Endothelial cell of umbilical vein (primary cell): ENCODE measurements around the gene FER. TPM values are rescaled to one million over a fixed set of nuclear protein-coding genes. Genes with fewer than 3 reads are reported as not detected.

Source experiments
- BruUV-seq: library from RNA; stranded (reverse); fragments of 400-500 nt; replicated peaks from 2 replicates; lab custom pipeline; 2021; lab: Mats Ljungman, UMichigan
- CTCF ChIA-PET: fragments of 300-600, 350-600 bp; sonication (Branson Sonifier 250); formaldehyde crosslinking; loops from one replicate; lab custom pipeline; 2021; ENCODE audit warnings: antibody characterized with exemption, inconsistent platforms; lab: Charles Lee
- POLR2A ChIA-PET: fragments of 300-600, 350-600 bp; sonication (Branson Sonifier 250); formaldehyde crosslinking; loops from one replicate; lab custom pipeline; 2021; ENCODE audit warnings: antibody characterized with exemption, inconsistent platforms; lab: Charles Lee
- DNase-seq: peaks from one replicate; pipeline ENCODE4 v3.0.0-alpha.2; 2011; ENCODE audit warnings: low read depth, low spot score
- FAIRE-seq: peaks from 2 replicates; lab custom pipeline; 2011; peaks lifted over from hg19 to GRCh38; lab: Jason Lieb, UNC
- H2AFZ ChIP-seq: 2 replicates; pipeline ENCODE4 v1.6.0; 2012; ENCODE audit warnings: low read depth, low read length, control low read depth, inconsistent platforms
- H3K27ac ChIP-seq: 2 replicates; pipeline ENCODE4 v1.5.1; 2011; ENCODE audit warnings: low read depth, mild to moderate bottlenecking, control low read depth, low read length, moderate library complexity; ENCODE audit not compliant: insufficient read depth
- H3K27me3 ChIP-seq, 2 experiments: 2 replicates each; pipeline versions ENCODE4 v1.6.0 to v1.6.1; 2011; ENCODE audit warnings: low read length in 2 of 2, mixed read lengths in 1 of 2; ENCODE audit not compliant: control insufficient read depth in 2 of 2, insufficient read depth in 2 of 2
- H3K36me3 ChIP-seq, 2 experiments: 2 replicates in 1 of 2; 3 replicates in 1 of 2; pipeline ENCODE4 v1.5.1; 2011; ENCODE audit warnings: low read length in 2 of 2, mild to moderate bottlenecking in 1 of 2, moderate library complexity in 1 of 2; ENCODE audit not compliant: control insufficient read depth in 2 of 2, insufficient read depth in 2 of 2; ENCODE audit errors: extremely low read depth in 1 of 2
- H3K4me1 ChIP-seq: 3 replicates; pipeline ENCODE4 v1.5.1; 2011; ENCODE audit warnings: mild to moderate bottlenecking, low read length; ENCODE audit not compliant: control insufficient read depth, insufficient read depth; ENCODE audit errors: extremely low read depth
- H3K4me2 ChIP-seq: 2 replicates; pipeline ENCODE4 v1.6.1; 2011; ENCODE audit warnings: low read length, control low read depth, mixed read lengths; ENCODE audit not compliant: insufficient read depth
- H3K4me3 ChIP-seq, 3 experiments: fragments of 200-600 bp in 1 of 3; sonication (generic), shearing (Covaris generic) in 1 of 3; replicated peaks in 1 of 3; 2 replicates each; pipeline ENCODE4 v1.5.1; 2011 to 2016; ENCODE audit warnings: control low read depth in 3 of 3, low read length in 3 of 3, mild to moderate bottlenecking in 2 of 3, inconsistent platforms in 1 of 3, low read depth in 1 of 3, moderate library complexity in 1 of 3; ENCODE audit not compliant: insufficient read depth in 1 of 3
- H3K79me2 ChIP-seq: 2 replicates; pipeline ENCODE4 v1.6.0; 2012; ENCODE audit warnings: low read length, inconsistent platforms; ENCODE audit not compliant: control insufficient read depth, insufficient read depth
- H3K9ac ChIP-seq: replicated peaks from 2 replicates; pipeline ENCODE3; 2011; ENCODE audit warnings: low read length, control low read depth; ENCODE audit not compliant: insufficient read depth; ENCODE audit errors: extremely low read depth
- H3K9me1 ChIP-seq: replicated peaks from 3 replicates; pipeline ENCODE4 v1.6.0; 2011; ENCODE audit warnings: mild to moderate bottlenecking, low read length; ENCODE audit not compliant: control insufficient read depth, insufficient read depth; ENCODE audit errors: extremely low read depth
- H3K9me3 ChIP-seq: replicated peaks from 2 replicates; pipeline ENCODE4 v1.5.1; 2012; ENCODE audit warnings: low read length, inconsistent platforms; ENCODE audit not compliant: control insufficient read depth, insufficient read depth
- H4K20me1 ChIP-seq: replicated peaks from 2 replicates; pipeline ENCODE3; 2011; ENCODE audit warnings: mild to moderate bottlenecking, low read length; ENCODE audit not compliant: control insufficient read depth, insufficient read depth; ENCODE audit errors: extremely low read depth
- EZH2 ChIP-seq: IDR thresholded peaks from 2 replicates; pipeline ENCODE4 v1.6.1; 2012; ENCODE audit warnings: borderline replicate concordance, low read depth, mild to moderate bottlenecking, moderate library complexity, low read length, inconsistent platforms; ENCODE audit not compliant: severe bottlenecking
- FOS ChIP-seq: IDR thresholded peaks from 2 replicates; pipeline ENCODE4 v1.6.1; 2011; ENCODE audit warnings: mild to moderate bottlenecking, low read length, moderate library complexity, borderline replicate concordance; ENCODE audit not compliant: insufficient read depth
- GATA2 ChIP-seq: IDR thresholded peaks from 2 replicates; pipeline ENCODE4 v1.7.0; 2011; ENCODE audit warnings: low read depth, mild to moderate bottlenecking, moderate library complexity, mixed read lengths, low read length; ENCODE audit not compliant: insufficient read length, insufficient read depth
- JUN ChIP-seq: IDR thresholded peaks from 2 replicates; pipeline ENCODE4 v1.6.1; 2011; ENCODE audit warnings: borderline replicate concordance, low read depth; ENCODE audit not compliant: insufficient read length, insufficient read depth
- MYC ChIP-seq: IDR thresholded peaks from one replicate; pipeline ENCODE4 v1.6.1; 2011; ENCODE audit warnings: mild to moderate bottlenecking, low read depth, low read length
- POLR2A ChIP-seq: IDR thresholded peaks from 2 replicates; pipeline ENCODE4 v1.6.1; 2012; ENCODE audit warnings: low read depth, mild to moderate bottlenecking, control low read depth, low read length
- POLR2AphosphoS5 ChIP-seq: IDR thresholded peaks from 2 replicates; pipeline ENCODE4 v1.6.1; 2012; ENCODE audit warnings: low read depth, mild to moderate bottlenecking, control low read depth, low read length, moderate library complexity; ENCODE audit not compliant: insufficient read depth
- dilution Hi-C: fragments of 300-500 bp; cut with MboI; formaldehyde crosslinking; loops from one replicate; pipeline ENCODE4 v1.15.0; 2019; ENCODE audit warnings: low sequenced_read_pairs; ENCODE audit not compliant: extremely low pct_ligation_motif_present
- intact Hi-C: fragments of 100-400 bp; cut with micrococcal nuclease; formaldehyde crosslinking; loops from one replicate; pipeline ENCODE4 v1.10.0; 2022
- polyA plus RNA-seq, 4 experiments: library from polyadenylated mRNA; depleted of rRNA in 3 of 4; stranded (reverse) in 3 of 4; unstranded in 1 of 4; fragments of >200 nt; gene quantifications; 2 replicates each; pipeline versions ENCODE4 v1.2.1 to v1.2.3, GENCODE V29; 2011 to 2012; ENCODE audit warnings: missing spikeins in 1 of 4
- total RNA-seq: library from RNA; stranded (reverse); gene quantifications from 2 replicates; pipeline ENCODE4 v1.2.3, GENCODE V29; 2021
- TF ChIP-seq, protein P1 (sequence below): IDR thresholded peaks from 2 replicates; pipeline ENCODE4 v1.6.1; 2011; ENCODE audit not compliant: insufficient read depth, insufficient read length
- TF ChIP-seq, protein P2 (sequence below), 2 donors: IDR thresholded peaks; 1 replicate in 1 of 2; 2 replicates in 1 of 2; pipeline ENCODE4 v1.5.1; 2011; ENCODE audit warnings: low read length in 2 of 2, mild to moderate bottlenecking in 2 of 2, moderate library complexity in 2 of 2, control low read depth in 1 of 2, inconsistent platforms in 1 of 2, low read depth in 1 of 2; ENCODE audit not compliant: insufficient read depth in 1 of 2; ENCODE audit errors: extremely low read depth in 1 of 2

FER gene
- total and polyA plus RNA-seq, 2 donors (not counting 3 experiments of a cell fraction or from before 2014, with no cell fraction given): 2.3 to 27.5 TPM

DNA sequence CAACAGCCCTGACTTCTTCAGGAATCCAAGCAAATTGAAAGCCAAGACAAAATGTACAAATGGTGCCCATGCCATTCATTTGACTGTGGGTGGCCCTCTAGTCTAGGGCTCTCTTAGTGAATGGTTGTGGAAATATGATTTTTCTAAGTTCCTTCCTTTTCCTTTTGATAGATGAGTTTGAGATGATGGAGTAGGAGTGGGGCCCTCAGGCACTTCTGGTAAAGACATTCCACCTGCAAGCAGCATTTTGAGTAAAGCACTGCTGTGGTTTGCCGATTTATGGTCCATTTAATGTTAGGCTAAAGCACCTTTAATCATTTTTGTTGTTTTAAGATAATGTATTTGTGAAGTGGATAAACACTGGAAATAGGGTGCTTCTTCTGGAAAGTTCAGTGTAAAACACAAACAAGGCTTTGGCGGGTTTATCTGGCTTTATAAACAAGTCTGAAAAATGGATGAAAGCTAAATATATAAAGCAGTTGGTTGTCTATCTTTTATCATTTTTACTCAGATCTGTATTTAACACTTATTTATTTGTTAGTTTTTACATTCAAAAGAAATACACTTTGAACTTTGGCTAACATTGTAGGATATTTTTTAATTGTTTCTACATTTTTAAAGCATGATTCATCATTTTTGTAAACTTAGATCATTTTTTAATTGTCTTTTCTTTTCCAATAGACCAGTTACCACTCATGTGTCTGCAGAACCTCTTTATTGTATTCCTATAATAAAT, 448.6 kb downstream of the FER start:
- Histone ChIP-seq H3K4me3 (no peak overlapping the region), H3K9ac (peak overlapping the region; percentile 34), H3K27ac (peak overlapping the region; percentile 59), H2AFZ (no peak overlapping the region), H3K27me3 (no peaks in the 10 kb centered on the region), H3K4me1 (peaks cover 22% of the 10 kb centered on the region), H3K9me1 (no peaks in the 10 kb centered on the region), H3K36me3 (peaks cover 0 to 1% of the 10 kb centered on the region in 2 experiments), H4K20me1 (no peaks in the 10 kb centered on the region), H3K79me2 (no peaks in the 10 kb centered on the region), H3K9me3 (no peaks in the 10 kb centered on the region), H3K4me2 (peak overlapping the region; percentile 62)
- no TSS peak for BruUV-seq
- POLR2A ChIA-PET: no interaction called here
- TF ChIP-seq FOS: peak; percentile 34
- TF ChIP-seq GATA2: no peak
- no peak for TF ChIP-seq POLR2A
- peak; percentile 58 for TF ChIP-seq JUN
- no peak for TF ChIP-seq MYC
- TF ChIP-seq, protein P1, sequence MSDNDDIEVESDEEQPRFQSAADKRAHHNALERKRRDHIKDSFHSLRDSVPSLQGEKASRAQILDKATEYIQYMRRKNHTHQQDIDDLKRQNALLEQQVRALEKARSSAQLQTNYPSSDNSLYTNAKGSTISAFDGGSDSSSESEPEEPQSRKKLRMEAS: no peak
- no peak for TF ChIP-seq EZH2
- TF ChIP-seq POLR2AphosphoS5: no peak
- TF ChIP-seq, protein P2, sequence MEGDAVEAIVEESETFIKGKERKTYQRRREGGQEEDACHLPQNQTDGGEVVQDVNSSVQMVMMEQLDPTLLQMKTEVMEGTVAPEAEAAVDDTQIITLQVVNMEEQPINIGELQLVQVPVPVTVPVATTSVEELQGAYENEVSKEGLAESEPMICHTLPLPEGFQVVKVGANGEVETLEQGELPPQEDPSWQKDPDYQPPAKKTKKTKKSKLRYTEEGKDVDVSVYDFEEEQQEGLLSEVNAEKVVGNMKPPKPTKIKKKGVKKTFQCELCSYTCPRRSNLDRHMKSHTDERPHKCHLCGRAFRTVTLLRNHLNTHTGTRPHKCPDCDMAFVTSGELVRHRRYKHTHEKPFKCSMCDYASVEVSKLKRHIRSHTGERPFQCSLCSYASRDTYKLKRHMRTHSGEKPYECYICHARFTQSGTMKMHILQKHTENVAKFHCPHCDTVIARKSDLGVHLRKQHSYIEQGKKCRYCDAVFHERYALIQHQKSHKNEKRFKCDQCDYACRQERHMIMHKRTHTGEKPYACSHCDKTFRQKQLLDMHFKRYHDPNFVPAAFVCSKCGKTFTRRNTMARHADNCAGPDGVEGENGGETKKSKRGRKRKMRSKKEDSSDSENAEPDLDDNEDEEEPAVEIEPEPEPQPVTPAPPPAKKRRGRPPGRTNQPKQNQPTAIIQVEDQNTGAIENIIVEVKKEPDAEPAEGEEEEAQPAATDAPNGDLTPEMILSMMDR (IDR thresholded peaks at IDR 0.05; ENCODE audit: extremely low read depth in 1 of 2, insufficient read depth in 1 of 2, low read depth in 1 of 2, low read length in 2 of 2): no peak
- CTCF ChIA-PET: interaction anchor here (0.6 to 1.1 kb wide), 8 partner anchors 10 to 277 kb away, joined by 3 to 5 read pairs (median 4); no protein-coding TSS in a partner anchor
- dilution Hi-C loops (no loop called here), intact Hi-C loops (loop anchor here (5.0 to 10.0 kb wide), 4 partner anchors 219 to 674 kb away; no protein-coding TSS in a partner anchor)
- FAIRE-seq: no peak
- DNase-seq: peak; percentile 53
